GM23338 (cell line): ENCODE measurements around the gene TMEM126B. TPM values are rescaled to one million over a fixed set of nuclear protein-coding genes. Genes with fewer than 3 reads are reported as not detected.

ENCODE experiments used
- ATAC-seq: fragments of 200-7000 bp; cut with Tn5 transposase; 3 replicates; pipeline ENCODE4 v1.9.1; 2020
- DNase-seq: peaks from one replicate; pipeline ENCODE4 v3.0.0-alpha.2; 2015; ENCODE audit warnings: low spot score
- H2AFZ ChIP-seq: fragments of 200-600 bp; sonication (generic); 2 replicates; pipeline ENCODE4 v1.8.0; 2016; ENCODE audit warnings: antibody characterized with exemption, mild to moderate bottlenecking, moderate library complexity
- H3F3A ChIP-seq: fragments of 200-600 bp; sonication (generic); replicated peaks from 2 replicates; pipeline ENCODE4 v1.8.0; 2017; ENCODE audit warnings: antibody characterized with exemption, mixed run types, low read depth
- H3K27ac ChIP-seq: fragments of 200-600 bp; sonication (generic); 2 replicates; pipeline ENCODE4 v1.6.1; 2016; ENCODE audit warnings: low read depth
- H3K27me3 ChIP-seq: fragments of 200-600 bp; sonication (generic); 2 replicates; pipeline ENCODE4 v1.8.0; 2016; ENCODE audit warnings: mild to moderate bottlenecking, mixed run types, moderate library complexity; ENCODE audit not compliant: insufficient read depth
- H3K36me3 ChIP-seq: fragments of 200-600 bp; sonication (generic); 2 replicates; pipeline ENCODE4 v1.8.0; 2016; ENCODE audit warnings: mild to moderate bottlenecking; ENCODE audit not compliant: insufficient read depth
- H3K4me1 ChIP-seq: fragments of 200-600 bp; sonication (generic); 2 replicates; pipeline ENCODE4 v1.8.0; 2016; ENCODE audit warnings: mild to moderate bottlenecking, moderate library complexity; ENCODE audit not compliant: insufficient read depth
- H3K4me2 ChIP-seq: fragments of 200-600 bp; sonication (generic); 2 replicates; pipeline ENCODE4 v1.7.1; 2017; ENCODE audit warnings: mixed run types
- H3K4me3 ChIP-seq: fragments of 200-600 bp; sonication (generic); 2 replicates; pipeline ENCODE4 v1.6.1; 2016; ENCODE audit warnings: mixed run types
- H3K79me2 ChIP-seq: fragments of 200-600 bp; sonication (generic); replicated peaks from 2 replicates; pipeline ENCODE4 v1.8.0; 2017; ENCODE audit warnings: mild to moderate bottlenecking; ENCODE audit not compliant: insufficient read depth
- H3K9me2 ChIP-seq: fragments of 200-600 bp; sonication (generic); 2 replicates; pipeline ENCODE4 v1.8.0; 2017; ENCODE audit not compliant: insufficient read depth
- H4K20me1 ChIP-seq: fragments of 200-600 bp; sonication (generic); replicated peaks from 2 replicates; pipeline ENCODE4 v1.8.0; 2017; ENCODE audit warnings: mild to moderate bottlenecking; ENCODE audit not compliant: insufficient read depth
- H3K27ac Mint-ChIP-seq: 2 replicates; pipeline ENCODE4 v1.8.0; 2020; ENCODE audit warnings: inconsistent platforms, mild to moderate bottlenecking, moderate library complexity, mixed read lengths
- H3K27me3 Mint-ChIP-seq: 3 replicates; pipeline ENCODE4 v1.8.0; 2022; ENCODE audit warnings: low read depth, mild to moderate bottlenecking, moderate library complexity, mixed read lengths, inconsistent platforms; ENCODE audit not compliant: insufficient read depth, poor library complexity
- H3K36me3 Mint-ChIP-seq: 3 replicates; pipeline ENCODE4 v1.8.0; 2021; ENCODE audit warnings: low read depth, mild to moderate bottlenecking, inconsistent platforms, moderate library complexity, mixed read lengths
- H3K4me1 Mint-ChIP-seq: 3 replicates; pipeline ENCODE4 v1.8.0; 2020; ENCODE audit warnings: mild to moderate bottlenecking, inconsistent platforms, mixed read lengths
- H3K4me3 Mint-ChIP-seq: 3 replicates; pipeline ENCODE4 v1.8.0; 2021; ENCODE audit warnings: moderate library complexity, mild to moderate bottlenecking, inconsistent platforms, mixed read lengths
- H3K9me3 Mint-ChIP-seq: 3 replicates; pipeline ENCODE4 v1.8.0; 2020; ENCODE audit warnings: moderate library complexity, mild to moderate bottlenecking, inconsistent platforms, mixed read lengths
- CREB1 ChIP-seq: fragments of 250-450 bp; sonication (Bioruptor Pico); IDR thresholded peaks from 2 replicates; pipeline ENCODE4 v1.5.0; 2020; ENCODE audit warnings: low read depth, mild to moderate bottlenecking, moderate library complexity
- CTCF ChIP-seq, 2 experiments: fragments of 200-600 bp in 1 of 2; sonication (generic) in 1 of 2; conservative IDR thresholded peaks; 2 replicates each; pipeline versions ENCODE4 v1.5.1 to v1.6.1; 2016 to 2017; ENCODE audit warnings: antibody characterized with exemption in 2 of 2, low read depth in 2 of 2, mild to moderate bottlenecking in 2 of 2, moderate library complexity in 1 of 2
- POLR2AphosphoS5 ChIP-seq: IDR thresholded peaks from 2 replicates; pipeline ENCODE4 v1.6.1; 2016; ENCODE audit warnings: antibody characterized with exemption, low read depth
- STAT1 ChIP-seq: IDR thresholded peaks from one replicate; pipeline ENCODE4 v1.6.1; 2016; ENCODE audit warnings: antibody characterized with exemption; ENCODE audit not compliant: unreplicated experiment
- polyA plus RNA-seq: library from polyadenylated mRNA; unstranded; fragments of >200 nt; fragmentation: Nextera tagmentation; extraction: Ambion mirVana; gene quantifications from 2 replicates; pipeline ENCODE4 v1.2.1, GENCODE V29; 2016
- total RNA-seq: library from RNA; depleted of rRNA; stranded (reverse); fragments of >200 nt; shearing (Covaris generic); gene quantifications from 2 replicates; pipeline ENCODE4 v1.2.3, GENCODE V29; 2014
- TF ChIP-seq, protein P1 (sequence below): IDR thresholded peaks from one replicate; pipeline ENCODE4 v1.6.1; 2018; ENCODE audit warnings: antibody characterized with exemption; ENCODE audit not compliant: unreplicated experiment
- TF ChIP-seq, protein P2 (sequence below): IDR thresholded peaks from 2 replicates; pipeline ENCODE4 v1.6.1; 2016; ENCODE audit warnings: antibody characterized with exemption

The TMEM126B gene
- total and polyA plus RNA-seq, 2 experiments from 2014 or later = 93.0 to 169 TPM

DNA sequence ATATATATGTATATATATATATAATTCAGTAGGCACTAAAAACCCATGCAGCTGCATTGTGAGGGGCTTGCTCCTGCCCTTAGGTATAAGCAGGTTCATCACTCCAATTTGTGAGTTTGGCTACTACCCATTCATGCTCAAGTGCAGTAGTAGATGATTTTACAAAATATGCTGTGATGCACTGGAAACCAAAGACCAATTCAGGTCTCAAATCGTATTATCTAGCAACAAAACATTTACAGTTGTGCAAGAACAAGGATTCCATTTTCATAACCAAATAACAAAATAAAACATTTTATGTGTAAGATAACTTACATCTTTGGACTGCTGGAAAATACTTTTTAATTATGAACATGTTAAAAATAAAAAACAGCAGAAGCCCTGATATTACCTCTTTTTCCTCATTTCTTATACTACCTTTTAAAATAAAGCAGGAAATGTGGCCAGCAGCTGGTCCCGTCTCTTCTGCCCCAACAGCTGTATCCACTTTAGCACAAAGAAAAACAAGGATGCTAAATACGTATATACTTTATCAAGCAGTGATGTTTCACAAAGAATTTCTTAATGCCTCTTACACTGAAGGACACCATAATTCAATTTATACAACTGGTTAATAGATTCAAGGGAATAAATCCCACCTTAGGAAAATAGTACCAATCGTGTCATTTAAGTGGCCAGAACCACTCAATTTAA, 33.7 kb downstream of the TMEM126B start (continued):
- TF ChIP-seq, protein P1, sequence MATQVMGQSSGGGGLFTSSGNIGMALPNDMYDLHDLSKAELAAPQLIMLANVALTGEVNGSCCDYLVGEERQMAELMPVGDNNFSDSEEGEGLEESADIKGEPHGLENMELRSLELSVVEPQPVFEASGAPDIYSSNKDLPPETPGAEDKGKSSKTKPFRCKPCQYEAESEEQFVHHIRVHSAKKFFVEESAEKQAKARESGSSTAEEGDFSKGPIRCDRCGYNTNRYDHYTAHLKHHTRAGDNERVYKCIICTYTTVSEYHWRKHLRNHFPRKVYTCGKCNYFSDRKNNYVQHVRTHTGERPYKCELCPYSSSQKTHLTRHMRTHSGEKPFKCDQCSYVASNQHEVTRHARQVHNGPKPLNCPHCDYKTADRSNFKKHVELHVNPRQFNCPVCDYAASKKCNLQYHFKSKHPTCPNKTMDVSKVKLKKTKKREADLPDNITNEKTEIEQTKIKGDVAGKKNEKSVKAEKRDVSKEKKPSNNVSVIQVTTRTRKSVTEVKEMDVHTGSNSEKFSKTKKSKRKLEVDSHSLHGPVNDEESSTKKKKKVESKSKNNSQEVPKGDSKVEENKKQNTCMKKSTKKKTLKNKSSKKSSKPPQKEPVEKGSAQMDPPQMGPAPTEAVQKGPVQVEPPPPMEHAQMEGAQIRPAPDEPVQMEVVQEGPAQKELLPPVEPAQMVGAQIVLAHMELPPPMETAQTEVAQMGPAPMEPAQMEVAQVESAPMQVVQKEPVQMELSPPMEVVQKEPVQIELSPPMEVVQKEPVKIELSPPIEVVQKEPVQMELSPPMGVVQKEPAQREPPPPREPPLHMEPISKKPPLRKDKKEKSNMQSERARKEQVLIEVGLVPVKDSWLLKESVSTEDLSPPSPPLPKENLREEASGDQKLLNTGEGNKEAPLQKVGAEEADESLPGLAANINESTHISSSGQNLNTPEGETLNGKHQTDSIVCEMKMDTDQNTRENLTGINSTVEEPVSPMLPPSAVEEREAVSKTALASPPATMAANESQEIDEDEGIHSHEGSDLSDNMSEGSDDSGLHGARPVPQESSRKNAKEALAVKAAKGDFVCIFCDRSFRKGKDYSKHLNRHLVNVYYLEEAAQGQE = no peak

DNA sequence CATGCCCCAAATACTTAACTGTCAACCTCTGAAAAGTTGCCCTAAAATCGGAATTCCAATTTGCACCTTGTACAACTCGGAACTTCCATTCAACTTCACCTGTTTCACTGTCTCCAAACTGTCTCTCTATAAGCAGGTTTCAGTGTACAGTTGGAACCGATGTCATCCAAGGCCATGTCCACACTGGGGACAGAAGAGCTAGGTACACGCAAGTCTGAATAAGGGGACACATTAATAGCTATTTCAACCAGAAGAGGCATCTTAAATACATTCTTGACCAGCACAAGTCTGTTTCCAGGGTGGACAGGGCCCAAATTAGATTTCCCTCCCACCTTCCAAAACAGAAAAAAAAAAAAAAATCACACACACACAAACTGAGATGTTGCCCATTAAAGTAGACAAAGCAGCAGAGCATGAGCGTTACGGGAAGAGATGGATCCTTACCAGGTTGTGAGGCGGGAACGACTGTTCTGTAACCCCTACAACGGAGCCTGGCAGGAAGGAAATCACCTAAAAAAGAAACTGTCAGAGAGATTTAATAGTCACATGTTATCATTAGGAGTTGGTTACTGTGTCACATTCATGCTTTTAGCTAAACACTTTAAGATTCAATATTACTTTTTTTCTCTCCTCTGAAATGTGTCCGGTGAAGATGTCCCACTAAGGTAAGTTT, 34.8 kb downstream of the TMEM126B start:
- no peaks in the 10 kb centered on the region for H3F3A ChIP-seq
- H3K79me2 ChIP-seq = peaks cover 65% of the 10 kb centered on the region
- H3K27me3 ChIP-seq = no peaks in the 10 kb centered on the region
- H3K4me3 ChIP-seq = peak overlapping the region; percentile 74
- TF ChIP-seq, protein P2, sequence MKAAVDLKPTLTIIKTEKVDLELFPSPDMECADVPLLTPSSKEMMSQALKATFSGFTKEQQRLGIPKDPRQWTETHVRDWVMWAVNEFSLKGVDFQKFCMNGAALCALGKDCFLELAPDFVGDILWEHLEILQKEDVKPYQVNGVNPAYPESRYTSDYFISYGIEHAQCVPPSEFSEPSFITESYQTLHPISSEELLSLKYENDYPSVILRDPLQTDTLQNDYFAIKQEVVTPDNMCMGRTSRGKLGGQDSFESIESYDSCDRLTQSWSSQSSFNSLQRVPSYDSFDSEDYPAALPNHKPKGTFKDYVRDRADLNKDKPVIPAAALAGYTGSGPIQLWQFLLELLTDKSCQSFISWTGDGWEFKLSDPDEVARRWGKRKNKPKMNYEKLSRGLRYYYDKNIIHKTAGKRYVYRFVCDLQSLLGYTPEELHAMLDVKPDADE = no peak
- TF ChIP-seq POLR2AphosphoS5 = 0 out of 2 replicates have a peak, but pooled peaks have one; percentile 18
- Mint-ChIP-seq H3K27me3 (peaks cover 13% of the 10 kb centered on the region), H3K36me3 (peaks cover 54% of the 10 kb centered on the region), H3K9me3 (no peaks in the 10 kb centered on the region), H3K4me3 (peak overlapping the region; percentile 100), H3K4me1 (peaks cover 25% of the 10 kb centered on the region), H3K27ac (peak overlapping the region; percentile 99)
- H3K27ac ChIP-seq = no peak overlapping the region
- H3K4me1 ChIP-seq = 0 out of 2 replicates have a peak, but pooled peaks cover 3% of the 10 kb centered on the region
- no peaks in the 10 kb centered on the region for H3K9me2 ChIP-seq
- DNase-seq = no peak
- peak overlapping the region; percentile 91 for H3K4me2 ChIP-seq
- H4K20me1 ChIP-seq = peaks cover 30% of the 10 kb centered on the region
- no peak for ATAC-seq
- H2AFZ ChIP-seq = no peak overlapping the region
- H3K36me3 ChIP-seq = peaks cover 17% of the 10 kb centered on the region; the same call in 1 of the 2 replicates

DNA sequence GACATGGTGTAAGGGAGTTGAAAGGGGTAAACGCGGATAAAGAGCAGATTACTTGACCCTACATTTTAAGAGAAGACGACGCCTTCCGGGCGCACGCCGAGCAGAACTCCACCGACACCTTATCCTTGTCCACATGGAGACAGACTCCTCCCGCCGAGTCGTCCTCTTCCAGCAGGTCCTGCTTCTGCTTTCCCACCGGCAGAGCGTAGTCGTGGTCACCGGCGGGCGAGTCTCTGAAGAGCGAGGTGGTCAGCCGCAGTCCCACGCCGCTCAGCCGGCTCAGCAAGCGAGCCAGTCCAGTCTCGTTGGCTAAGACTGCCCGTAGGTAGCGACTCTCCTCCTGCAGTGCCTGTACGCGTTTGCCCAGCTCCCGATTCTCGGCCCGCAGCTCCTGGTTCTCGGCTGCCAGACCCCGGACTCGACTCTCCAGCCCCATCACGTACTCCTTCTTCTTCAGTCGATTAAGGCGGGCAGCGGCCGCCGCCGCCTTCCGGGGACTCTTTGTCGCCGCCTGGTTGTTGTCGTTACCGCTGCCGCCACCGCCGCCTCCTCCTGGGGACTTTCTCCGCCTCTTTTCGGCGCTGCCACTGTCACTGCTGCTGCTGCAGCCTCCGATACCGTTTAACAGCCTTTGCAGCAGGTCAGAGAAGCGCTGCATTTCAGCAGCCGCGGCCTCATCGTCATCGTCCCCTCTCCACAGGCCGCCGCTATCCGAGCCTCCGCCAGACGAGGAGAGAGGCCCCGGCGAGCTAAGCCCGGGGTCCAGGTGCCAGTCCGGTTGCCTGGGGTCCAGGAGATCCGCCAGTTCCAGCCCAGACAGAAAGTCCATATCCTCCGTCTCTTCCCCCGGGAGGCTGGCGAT, 35.6 kb downstream of the TMEM126B start:
- Mint-ChIP-seq H3K4me1 (peaks cover 25% of the 10 kb centered on the region), H3K27ac (peak overlapping the region; percentile 99), H3K4me3 (peak overlapping the region; percentile 100), H3K36me3 (peaks cover 48% of the 10 kb centered on the region), H3K27me3 (peaks cover 13% of the 10 kb centered on the region), H3K9me3 (no peaks in the 10 kb centered on the region)
- peaks cover 58% of the 10 kb centered on the region for H3K79me2 ChIP-seq
- H3K9me2 ChIP-seq = no peaks in the 10 kb centered on the region
- peak overlapping the region; percentile 92 for H3K27ac ChIP-seq
- no peaks in the 10 kb centered on the region for H3F3A ChIP-seq
- ATAC-seq (peak; percentile 57), DNase-seq (peak; percentile 77)
- H3K36me3 ChIP-seq = peaks cover 17% of the 10 kb centered on the region; the same call in 1 of the 2 replicates
- no peaks in the 10 kb centered on the region for H3K27me3 ChIP-seq
- H3K4me2 ChIP-seq = peak overlapping the region; percentile 91
- no peak overlapping the region for H2AFZ ChIP-seq
- peaks cover 26% of the 10 kb centered on the region for H4K20me1 ChIP-seq
- H3K4me3 ChIP-seq = peak overlapping the region; percentile 74
- 0 out of 2 replicates have a peak, but pooled peaks cover 3% of the 10 kb centered on the region for H3K4me1 ChIP-seq
- TF ChIP-seq, protein P2 = 0 out of 2 replicates have a peak, but pooled peaks have one; percentile 15
- TF ChIP-seq CREB1 (CRISPR knock-in tag) (no peak), CTCF (conservative IDR thresholded peaks at IDR 0.05; ENCODE audit: low read depth in 2 of 2) (peak; percentile 33 to 52; a peak in 3 of 4 replicates), STAT1 (no peak)
- TF ChIP-seq, protein P1 = no peak
